ENCODE measurements around the gene PTPRD.

PTPRD gene

DNA sequence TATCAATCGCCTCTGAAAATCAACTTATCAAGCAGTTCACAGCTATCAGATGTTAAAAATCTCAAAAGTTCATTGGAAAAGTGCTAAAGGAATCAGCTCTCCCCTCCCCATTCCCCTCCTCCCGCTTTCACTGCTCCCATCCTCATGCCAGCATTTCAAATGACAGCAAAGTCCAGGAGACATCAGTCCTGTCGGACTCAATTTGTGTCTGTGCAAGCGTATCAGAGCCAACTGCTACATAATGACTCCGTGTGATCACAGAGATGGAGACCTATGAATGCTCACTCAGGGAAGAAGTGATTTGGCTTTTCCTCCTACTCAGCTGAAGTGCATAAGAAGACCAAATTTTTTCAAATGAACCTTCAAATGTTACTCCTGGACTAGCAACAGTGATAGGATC lies 1876.0 kb downstream of the PTPRD start:
- no peak for DNase-seq

DNA sequence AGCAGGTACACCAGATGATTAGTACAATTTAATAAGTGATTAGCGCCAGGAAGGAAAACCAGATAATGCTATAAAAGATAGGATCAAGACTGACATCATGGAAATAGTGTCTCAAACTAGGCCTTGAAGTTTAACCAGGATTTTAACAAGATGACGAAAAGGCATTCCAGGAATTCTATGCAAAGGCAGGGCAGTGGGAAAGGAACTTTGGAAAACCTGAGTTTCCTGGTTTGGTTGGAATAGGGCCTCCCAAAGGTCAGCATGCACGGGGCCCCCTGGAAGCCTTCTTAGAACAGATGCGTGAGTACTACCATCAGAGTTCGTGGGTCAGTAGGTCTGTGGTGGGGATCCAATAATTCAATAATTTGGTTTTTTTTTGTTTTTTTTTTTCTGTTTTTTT lies 1878.0 kb downstream of the PTPRD start:
- DNase-seq: no peak

DNA sequence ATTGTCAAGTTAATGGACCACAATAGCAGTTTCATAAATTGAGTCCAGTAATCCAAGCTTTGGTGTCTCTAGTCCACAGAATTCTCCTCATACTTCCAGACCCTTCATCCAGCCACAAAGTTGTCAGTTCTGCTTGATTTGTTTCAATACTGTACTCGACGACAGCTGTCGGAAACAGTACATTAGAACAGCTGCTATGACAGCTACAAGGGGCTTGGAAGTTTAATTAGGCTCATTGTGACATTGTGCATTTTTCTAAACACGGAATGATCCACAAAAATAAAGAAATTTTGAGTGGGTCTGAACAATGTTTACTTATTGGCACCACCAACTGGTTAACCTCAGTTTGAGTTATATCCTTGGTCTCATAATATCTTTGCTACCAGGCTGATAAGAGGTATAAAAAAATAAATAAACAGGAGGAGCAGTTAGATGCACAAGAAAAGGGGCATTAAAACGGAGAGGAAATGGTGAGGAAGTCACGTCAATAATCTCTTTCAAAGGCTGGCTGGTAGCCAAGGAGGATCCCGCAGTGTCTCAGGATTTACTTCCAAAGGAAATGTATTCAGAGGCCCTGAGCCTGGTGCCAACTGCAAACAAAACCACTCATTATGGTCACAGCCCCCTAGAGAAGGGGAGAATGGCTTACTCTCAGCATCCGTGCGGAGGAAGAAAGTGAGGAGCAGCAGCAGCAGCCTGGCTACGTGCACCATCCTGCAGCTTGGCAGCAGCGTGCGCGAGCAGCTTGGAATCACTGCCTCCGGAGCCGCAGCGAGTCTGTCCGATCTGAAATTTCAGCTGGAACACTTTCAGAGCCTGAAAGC lies 1879.5 kb downstream of the PTPRD start:
- peak; percentile 58 to 94 (median 80) for DNase-seq

DNA sequence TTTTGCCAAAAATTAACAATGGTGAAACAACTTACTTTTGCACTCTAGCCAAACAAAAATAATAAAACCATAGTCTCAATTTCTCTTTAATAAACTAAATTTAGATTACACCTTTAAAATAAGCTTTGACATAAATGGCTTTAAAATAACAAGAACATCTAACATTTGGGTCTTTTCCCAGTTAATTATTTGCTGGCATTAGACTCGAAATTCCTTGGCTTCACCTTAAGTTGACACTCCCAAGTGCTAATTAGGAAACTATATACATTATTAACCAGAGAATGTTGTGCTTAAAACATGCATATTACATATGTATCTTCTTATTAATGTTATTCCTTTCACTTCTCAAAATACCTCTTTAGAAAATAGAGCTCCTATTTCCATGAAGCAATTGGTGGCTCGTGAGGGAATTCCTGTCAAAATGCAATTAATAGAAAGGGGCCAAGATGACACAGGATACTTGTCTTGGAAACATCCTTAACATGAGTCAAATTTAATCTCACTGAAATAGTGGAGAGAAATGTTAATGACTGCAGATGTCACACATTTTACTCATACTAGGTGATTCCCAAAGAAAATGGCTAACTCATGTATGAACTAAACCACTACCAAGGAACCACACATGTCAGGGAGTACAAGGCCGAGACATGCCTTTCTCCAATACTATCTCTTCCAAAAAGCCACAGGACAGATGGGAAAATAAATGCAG lies 1880.3 kb downstream of the PTPRD start:
- no peak for DNase-seq

DNA sequence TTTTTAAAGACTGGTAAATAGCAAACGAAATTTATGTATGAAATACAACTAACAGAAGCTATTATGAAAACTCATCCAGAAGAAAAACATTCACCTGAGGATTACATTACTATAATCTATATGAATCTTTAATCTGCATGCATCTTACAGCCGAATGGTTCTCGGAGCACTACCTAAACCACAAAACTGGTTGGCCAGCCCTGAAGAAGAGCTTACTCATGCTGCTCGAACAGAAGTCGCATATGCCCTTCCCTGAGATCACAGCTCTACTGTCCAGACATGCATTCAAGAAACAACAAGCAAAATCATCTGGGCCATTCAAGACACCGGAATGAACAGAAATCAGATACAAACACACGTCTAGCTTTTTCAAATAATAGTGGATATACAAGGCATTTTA lies 1882.2 kb downstream of the PTPRD start:
- DNase-seq: no peak

DNA sequence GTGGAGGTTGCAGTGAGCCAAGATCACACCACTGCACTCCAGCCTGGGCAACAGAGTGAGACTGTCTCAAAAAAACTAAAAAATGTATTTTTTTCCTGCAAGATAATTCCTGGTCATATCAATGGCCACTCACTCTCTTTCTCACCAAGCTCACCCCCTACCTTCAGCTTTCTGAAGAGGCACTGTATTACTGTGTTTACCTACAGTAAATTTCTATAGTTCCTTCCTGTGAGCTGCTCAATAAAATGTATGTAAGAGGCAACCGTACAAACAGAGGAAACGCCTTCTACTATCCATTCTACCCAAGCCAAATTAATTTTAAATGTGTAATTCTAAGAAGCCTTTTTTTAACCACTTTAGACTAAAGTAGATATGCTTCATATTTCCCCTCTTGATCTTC lies 1883.9 kb downstream of the PTPRD start:
- DNase-seq: no peak

DNA sequence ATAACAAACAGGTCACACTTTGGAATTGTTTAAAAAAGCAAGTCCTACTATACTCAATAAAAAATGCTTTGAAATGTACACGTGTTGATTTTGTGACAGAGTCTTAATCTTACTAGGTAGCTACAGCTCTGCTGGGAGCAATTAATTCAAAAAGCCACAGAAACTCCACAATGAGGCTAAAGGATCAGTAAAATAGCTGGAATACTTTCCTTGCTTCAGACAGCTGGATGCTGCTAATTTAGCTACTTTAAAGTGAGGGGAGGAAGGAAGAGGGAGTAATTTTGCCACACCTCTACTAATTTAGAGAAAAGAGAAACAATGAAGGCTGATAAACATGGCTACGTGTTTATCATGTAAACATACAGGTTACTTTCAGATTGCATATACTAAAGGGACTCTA lies 1885.6 kb downstream of the PTPRD start:
- no peak for DNase-seq

DNA sequence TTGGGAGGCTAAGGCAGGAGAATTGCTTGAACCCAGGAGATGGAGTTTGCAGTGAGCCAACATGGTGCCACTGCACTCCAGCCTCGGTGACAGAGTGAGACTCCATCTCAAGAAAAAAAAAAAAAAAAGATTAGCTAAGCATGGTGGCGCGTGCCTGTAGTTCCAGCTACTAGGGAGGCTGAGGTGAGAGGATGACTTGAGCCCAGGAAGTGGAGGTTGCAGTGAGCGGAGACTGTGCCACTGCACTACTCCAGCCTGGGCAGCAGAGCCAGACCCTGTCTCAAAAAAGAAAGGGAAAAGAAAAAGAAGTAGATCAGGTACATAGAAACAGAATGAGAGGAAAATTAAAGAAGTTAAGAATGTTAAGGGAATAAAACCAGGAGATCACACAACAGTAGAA lies 1886.1 kb downstream of the PTPRD start:
- DNase-seq: no peak

DNA sequence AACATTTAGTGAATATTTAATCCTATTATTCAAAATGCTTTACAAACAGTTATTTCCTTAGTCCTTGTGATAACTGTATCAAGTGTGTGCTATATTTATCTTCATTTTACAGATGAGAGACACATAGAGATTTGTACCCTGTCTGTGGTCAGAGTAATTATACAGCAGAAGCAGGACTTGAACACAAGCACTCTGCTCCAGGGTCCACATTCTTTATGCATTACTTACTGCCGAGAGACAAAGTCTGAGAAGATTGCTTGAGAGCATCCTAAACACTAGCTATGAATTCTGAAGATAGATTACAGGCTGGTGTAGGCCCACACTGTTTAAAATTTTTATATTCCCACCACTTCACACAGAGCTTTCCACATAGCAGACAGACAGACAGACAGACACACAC lies 1887.2 kb downstream of the PTPRD start:
- no peak for DNase-seq

DNA sequence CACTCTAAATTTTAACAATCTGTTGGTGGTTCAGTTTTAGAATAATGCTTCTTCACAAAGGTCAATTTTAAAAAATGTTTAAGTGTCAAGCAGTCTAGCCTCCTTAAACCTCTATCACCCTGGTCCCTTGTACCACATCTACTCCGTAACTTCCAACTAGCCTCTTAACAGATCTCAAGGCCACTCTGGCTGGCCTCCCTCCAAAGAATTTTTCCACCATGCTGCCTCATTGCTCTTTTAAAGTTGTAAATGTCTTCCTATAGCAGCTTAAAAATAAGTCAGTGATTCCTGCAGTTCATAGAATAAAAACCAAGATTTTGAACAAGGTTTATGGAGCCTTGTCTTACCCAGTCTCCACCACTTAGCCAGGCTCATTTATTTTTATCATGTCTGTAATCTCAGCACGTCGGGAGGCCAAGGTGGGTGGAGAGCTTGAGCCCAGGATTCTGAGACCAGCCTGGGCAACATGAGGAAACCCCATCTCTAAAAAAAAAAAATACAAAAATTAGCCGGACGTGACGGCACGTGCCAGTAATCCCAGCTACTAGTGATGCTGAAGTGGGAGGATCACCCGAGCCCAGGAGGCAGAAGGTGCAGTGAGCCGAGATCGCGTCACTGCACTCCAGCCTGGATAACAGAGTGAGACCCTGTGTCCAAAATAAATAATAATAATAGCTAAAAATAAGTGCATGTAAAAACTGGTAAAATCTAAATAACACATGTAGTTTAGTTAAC lies 1888.4 kb downstream of the PTPRD start:
- no peak for DNase-seq

DNA sequence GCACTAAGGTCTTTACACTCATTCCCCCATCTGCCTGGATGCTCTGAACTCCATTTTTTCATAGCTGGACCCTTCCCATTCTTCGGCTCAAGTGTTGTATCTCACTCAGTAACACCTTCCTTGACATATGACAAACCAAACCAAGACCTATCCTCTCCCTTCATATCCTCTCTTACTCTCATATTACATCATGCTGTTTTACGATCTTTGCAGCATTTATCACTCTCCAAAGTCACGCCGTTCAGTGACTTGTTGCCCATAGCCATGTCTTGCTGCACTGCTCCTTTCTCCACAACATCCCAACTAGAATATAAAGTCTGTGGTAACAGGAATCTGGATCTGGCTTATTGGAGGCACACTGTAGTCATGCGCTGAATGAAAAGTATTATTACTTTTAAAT lies 1889.6 kb downstream of the PTPRD start:
- peak in 1 of 3 experiments; percentile 2 for DNase-seq

DNA sequence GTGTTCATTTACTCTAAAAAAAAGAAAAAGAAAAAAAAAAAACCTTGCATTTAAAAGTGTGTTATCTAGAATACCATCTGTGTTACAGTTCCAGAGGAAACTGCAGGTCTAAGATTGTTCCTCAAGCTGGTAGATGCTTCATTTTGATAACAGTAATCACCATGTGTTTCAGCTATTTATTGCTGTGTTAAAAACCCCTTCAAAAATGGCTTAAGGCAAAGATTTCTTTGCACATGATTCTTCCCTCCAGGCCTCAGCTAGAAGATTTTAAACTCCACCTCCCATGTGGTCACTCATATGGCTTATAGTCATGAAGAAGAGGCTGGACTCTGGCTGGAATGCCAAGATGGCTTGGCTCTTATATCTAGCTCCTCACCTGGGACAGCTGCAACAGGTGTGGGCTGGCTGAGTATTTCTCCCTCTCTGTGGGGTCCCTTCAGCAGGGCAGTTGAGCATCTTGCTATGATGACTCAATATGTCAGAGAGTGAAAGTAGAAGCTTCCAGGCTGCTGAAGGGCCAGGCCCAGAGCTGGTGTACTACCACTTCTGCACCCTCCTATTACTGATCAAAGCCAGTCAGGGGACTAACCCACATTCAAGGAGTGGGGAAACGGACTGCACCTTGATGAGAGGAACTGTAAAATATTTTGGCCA lies 1892.8 kb downstream of the PTPRD start:
- no peak for DNase-seq

DNA sequence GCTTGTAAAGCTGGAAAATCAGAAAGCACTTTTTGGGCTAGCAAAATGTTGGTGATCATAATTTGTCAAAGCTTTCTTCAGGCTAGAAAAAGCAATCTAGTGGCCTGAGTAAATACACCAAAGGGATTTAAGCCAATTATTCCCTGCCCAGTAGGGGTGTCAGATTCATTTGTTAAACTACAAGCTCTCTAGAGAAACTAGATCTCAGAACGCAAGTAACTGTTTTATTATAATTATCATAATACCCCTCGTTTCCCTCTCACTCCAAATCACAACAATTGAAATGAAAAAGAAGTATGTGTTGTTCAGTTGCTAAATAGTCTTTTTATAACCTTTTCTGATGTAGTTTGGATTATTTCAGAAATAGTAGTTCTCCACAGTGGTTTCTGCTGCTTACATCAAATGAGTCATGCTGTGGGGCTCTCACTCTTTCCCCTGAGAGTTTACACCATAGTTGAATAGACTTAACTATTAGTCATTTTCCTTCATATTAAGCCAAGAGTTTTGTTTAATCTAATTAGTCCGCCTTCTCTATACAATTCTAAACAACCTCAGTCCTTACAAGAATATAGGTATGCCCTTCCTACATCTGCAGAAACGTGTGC lies 1894.6 kb downstream of the PTPRD start:
- DNase-seq: peak in 2 of 3 experiments; percentile 16 to 39

DNA sequence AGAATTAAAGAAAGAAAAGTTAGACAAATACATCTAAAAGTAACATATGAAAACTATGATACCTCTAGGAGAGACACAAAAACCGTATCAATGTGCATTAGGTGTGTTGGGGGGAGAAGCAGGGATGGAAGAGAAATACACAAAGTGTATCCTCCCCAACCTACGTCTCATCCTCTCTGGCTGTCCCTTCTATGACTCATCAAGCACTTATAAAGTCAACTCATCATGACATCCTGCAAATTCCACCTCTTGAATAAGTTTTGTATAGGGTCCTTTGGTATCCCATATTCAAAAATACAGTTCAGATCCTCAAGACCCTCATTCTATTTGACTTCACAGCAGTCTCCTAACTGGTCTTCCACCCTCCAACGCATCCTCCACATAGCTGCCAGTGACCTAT lies 1895.7 kb downstream of the PTPRD start:
- DNase-seq: no peak

DNA sequence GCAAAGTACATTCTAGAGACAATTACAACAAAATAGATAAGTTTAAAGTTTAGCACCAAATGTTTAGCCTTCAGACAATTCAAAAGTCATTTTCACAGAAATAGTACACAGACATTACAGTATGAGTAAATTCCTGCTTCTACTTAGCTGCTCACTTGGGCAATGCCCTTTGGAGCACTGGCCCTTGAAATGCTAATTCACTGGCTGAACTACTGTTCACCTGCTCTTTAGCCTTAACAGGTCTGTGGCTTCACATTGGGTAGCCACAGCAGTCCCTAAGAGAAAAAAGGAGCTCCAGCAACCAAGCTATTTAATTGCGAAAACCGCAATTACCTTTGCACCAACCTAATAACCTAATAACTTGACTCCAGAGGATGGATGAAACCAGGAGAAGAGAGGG lies 1897.0 kb downstream of the PTPRD start:
- DNase-seq: no peak

DNA sequence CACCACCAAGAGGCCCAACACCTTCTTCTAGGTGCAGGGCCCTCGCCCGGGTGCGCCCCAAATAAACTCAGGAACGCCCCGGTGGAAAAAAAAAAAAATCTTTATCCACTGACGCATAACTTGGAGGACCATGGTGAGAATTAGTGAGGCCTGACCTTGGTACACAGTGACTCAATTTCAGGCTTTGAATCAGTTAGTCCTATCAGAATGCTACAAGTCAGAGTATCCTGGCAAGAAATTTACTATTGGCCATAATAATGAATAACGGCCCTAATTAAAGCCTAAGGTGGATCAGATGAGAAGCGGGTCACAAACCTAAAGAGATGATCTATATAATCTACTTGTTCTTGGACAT lies 1899.0 kb downstream of the PTPRD start:
- DNase-seq: no peak

DNA sequence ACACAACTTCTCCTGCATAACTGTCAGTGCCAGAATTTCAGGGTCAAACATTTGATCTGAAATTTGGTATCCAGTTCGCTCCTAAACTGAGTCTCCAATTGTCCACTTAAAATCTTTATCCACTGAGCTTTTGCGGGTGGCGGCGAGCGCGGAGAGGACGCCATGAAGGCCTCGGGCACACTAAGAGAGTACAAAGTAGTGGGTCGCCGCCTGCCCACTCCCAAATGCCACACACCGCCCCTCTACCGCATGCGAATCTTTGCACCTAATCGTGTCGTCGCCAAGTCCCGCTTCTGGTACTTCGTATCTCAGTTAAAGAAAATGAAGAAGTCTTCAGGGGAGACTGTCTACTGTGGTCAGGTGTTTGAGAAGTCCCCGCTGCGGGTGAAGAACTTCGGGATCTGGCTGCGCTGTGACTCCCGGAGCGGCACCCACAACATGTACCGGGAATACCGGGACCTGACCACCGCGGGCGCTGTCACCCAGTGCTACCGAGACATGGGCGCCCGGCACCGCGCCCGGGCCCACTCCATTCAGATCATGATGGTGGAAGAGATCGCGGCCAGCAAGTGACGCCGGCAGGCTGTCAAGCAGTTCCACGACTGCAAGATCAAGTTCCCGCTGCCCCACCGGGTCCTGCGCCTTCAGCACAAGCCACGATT lies 1899.5 kb downstream of the PTPRD start:
- DNase-seq: no peak

DNA sequence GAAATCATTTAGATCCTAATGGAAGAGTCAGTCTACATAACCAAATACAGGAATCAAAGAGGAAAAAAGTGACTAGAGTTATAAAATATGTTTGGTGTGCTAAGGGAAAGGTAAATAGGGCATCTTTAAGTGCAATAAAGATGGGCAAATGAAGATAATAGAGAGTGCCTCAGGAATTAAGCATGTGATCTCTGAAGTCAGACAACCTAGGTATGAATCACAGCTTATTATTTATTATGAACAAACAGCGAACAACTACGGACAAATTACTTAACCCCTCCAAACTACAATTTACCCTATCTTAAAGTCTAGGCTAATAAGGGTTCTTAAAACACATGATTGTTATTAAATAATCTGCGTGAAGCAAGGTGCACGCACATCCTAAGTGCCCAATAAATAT lies 1903.1 kb downstream of the PTPRD start:
- no peak for DNase-seq

DNA sequence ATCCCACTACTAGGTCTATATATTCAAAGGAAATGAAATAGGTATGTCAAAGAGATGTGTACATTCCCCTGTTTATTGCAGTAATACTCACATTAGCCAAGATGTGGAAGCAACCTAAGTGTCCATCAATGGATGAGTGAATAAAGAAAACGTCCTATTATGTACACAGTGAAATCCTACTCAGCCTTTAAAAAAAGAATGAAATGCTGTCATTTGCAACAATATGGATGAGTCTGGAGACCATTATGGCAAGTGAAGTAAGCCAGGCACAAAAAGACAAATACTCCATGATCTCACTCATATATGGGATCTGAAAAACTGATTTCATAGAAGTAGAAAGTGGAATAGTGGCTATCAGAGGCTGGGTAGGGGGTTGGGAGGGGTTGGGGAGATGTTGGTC lies 1904.1 kb downstream of the PTPRD start:
- no peak for DNase-seq

DNA sequence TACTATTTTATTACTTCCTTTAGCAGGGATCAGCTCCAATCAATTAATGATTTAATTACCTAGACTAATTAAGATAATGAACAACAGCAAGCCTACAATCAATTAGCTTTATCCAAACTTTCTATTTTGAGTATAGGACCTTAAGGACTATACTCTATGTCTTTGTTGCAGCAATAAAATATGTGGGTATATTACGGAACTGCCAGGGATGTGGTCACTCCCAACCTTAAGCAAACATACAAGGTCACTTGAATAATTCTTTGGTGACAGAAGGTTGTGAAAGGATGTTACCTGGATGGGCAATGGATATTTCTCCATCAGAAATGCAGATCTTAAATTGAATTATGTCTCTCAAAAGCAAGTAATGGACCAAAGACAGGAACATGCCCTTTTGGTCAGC lies 1905.8 kb downstream of the PTPRD start:
- DNase-seq: no peak

DNA sequence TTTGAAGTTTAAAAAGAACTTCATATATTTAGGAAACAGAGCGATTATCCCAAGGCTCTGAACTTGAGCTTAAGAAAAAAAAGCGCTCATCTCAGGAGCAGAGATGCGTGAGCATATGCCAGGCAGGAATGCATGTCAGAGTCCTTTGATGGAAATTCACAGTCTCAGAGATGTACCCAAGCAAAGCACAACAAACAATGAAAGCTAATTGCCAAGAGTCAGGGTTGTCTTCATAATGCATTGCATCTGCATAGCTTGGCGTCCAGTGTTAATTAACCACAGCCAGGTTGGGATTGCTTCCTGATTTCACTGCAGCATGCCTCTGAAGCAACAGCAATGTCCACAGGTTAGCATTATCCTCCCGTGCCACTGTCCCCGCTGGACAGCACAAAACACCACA lies 1906.3 kb downstream of the PTPRD start:
- DNase-seq: no peak

DNA sequence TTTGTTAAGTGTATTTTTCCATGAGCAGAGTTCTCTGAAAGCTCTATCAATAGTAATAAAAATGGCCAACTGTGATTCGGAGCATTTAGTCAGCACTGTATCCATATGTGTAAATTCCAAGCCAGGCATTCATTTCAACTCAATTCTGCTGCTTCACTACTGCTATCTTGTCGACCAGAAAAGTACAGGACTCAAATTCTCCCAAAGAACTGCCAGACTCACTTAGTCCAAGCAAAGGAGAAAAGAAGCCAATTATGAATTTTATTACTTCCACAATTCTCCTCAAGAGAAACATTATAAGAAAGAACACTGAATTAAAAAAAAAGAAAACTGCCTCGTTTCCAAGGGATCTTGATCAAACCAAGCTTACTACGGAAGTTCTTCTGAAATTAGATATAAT lies 1906.9 kb downstream of the PTPRD start:
- DNase-seq: no peak
